GM12873 (cell line): ENCODE data around the gene CD1C.

Source experiments
- TF ChIP-seq, protein P1 (sequence below): IDR thresholded peaks from 2 replicates; pipeline ENCODE4 v1.5.1; 2012; ENCODE audit warnings: low read depth, mild to moderate bottlenecking, moderate library complexity, low read length, control low read depth; ENCODE audit not compliant: insufficient read depth; ENCODE audit errors: missing control alignments

CD1C gene

DNA sequence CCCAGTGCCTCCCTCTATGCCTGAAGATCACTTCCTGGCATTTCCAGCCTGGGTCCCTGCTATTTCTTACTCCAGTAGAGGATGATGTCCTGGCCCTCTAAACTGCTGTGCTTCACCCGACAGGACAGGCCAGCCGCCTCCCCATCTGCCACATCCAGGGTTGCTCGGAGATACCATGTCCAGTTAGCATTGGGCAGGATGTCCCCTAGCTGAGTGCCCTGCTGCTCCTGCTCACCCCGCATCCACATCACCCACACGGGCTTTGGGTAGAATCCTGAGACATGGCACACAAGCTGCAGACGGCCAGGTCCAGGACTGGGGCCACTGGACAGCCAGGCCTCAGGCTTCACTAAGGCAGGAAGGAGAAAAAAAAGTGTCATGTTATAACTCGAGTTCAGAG is 39.6 kb downstream of the CD1C start:
- TF ChIP-seq, protein P1, sequence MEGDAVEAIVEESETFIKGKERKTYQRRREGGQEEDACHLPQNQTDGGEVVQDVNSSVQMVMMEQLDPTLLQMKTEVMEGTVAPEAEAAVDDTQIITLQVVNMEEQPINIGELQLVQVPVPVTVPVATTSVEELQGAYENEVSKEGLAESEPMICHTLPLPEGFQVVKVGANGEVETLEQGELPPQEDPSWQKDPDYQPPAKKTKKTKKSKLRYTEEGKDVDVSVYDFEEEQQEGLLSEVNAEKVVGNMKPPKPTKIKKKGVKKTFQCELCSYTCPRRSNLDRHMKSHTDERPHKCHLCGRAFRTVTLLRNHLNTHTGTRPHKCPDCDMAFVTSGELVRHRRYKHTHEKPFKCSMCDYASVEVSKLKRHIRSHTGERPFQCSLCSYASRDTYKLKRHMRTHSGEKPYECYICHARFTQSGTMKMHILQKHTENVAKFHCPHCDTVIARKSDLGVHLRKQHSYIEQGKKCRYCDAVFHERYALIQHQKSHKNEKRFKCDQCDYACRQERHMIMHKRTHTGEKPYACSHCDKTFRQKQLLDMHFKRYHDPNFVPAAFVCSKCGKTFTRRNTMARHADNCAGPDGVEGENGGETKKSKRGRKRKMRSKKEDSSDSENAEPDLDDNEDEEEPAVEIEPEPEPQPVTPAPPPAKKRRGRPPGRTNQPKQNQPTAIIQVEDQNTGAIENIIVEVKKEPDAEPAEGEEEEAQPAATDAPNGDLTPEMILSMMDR, result no peak

GRCh38 chr1:158329733-158330132 is 40.0 kb downstream of the CD1C start:
- TF ChIP-seq, protein P1, result peak; percentile 64

DNA sequence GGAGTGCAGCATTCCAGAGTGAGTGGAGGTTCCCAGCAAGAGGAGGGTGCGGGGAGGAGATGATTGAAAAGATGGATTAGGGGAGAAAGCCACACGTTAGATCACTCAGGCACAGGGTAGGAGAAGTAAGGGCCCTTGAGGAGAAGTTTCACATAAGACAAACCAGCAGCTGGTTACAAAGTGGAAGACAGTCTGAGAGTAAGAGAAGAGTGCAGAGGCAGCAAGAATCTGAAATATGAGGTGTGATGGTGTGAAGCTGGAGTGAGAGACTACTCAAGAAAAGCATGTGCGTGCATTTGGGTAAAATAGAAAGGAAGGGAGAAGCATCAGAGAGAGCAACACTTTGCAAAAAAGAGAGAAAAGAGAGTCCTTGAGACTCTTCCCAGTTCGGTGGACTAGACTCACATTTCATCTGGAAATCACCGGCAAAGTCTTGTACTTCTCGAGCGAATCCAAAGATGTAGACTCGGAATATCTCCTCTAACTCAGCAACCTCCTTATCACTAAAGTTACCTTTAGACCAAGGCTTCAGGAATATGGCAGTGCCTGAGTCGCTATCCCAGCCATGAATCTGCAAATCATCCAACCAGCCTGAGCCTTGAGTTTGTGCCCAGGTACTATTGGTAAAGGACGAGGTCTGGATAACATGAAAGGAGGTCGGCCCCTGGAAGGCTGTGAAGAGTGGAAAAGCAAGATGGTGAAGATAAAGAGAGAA is 40.8 kb downstream of the CD1C start:
- TF ChIP-seq, protein P1, result no peak

DNA sequence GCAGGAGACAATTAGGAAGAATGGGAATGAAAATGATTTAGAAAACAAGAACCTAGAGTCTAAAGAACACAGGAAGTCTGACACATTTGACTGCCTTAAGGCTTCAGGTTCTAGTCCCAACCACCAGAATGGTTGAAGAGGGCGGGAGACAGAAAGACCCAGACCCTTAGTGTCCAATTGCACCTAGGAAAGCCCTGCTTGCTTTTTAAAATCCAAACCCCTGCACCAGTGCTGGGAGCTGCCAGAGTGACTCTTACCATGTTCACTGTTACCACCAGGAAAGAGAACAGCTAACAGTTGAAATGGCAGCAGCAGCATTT is 41.3 kb downstream of the CD1C start:
- TF ChIP-seq, protein P1, result no peak

- TF ChIP-seq, protein P1, result no peak
Measured at GRCh38 chr1:158331481-158332150, 41.9 kb downstream of the CD1C start, which contains the start of gene CD1B. Gene CD1B, minus strand, starts transcription at chr1:158331531. Its CDS starts 108 bp downstream, at chr1:158331423.

- TF ChIP-seq, protein P1, result no peak
Measured at GRCh38 chr1:158333405-158334155, 43.9 kb downstream of the CD1C start.

DNA sequence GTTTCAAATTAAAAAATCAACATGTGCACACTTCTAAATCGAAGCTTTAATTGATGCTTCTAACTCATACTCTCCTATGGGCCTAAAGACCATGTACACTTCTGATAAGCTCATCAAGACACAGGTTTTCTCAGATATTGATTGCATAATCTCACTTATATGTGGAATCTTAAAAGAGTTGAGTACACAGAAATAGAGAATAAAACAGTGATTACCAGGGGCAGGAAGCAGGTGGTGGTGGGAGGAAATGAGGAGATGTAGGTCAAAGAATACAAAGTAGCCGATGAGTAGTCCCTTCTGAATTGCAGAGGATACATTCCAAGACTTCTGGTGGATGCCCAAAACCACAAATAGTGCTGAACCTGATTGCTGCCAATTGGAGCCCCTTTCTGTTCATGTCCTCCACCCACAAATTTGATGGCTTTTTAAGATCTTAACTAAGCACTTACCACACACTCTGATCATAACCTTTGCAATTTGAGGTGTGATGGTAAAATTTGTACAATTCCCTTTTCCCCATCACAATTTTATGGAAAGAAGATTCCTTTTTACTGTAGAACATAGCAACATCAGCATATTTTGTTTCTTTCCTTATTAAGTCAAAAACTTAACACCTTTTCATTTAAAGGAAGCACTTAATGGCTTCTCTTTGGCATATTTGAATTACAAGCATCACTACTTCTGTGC is 44.9 kb downstream of the CD1C start:
- TF ChIP-seq, protein P1, result no peak
